HepG2 (cell line): ENCODE results near the gene EVL.

Source experiments
- CCDC6 ChIP-seq: sonication (generic); formaldehyde crosslinking; IDR thresholded peaks from 2 replicates; pipeline ENCODE4 v1.8.1; 2022; ENCODE audit warnings: mild to moderate bottlenecking, missing genetic modification reagents, moderate library complexity
- HDAC2 ChIP-seq: sonication (generic); formaldehyde crosslinking; IDR thresholded peaks from 2 replicates; pipeline ENCODE4 v1.4.0; 2020; ENCODE audit warnings: missing genetic modification reagents
- KAT8 ChIP-seq: IDR thresholded peaks from 2 replicates; pipeline ENCODE4 v1.6.1; 2016; ENCODE audit warnings: missing genetic modification reagents, missing compliant biosample characterization
- KDM5A ChIP-seq: fragments of 200-600 bp; sonication (generic); IDR thresholded peaks from 2 replicates; pipeline ENCODE4 v1.7.0; 2018; ENCODE audit warnings: antibody characterized with exemption, mild to moderate bottlenecking, low read length, borderline replicate concordance
- MYC ChIP-seq: sonication (generic); formaldehyde crosslinking; IDR thresholded peaks from 2 replicates; pipeline ENCODE4 v1.9.0; 2021; ENCODE audit warnings: missing genetic modification reagents, borderline replicate concordance
- PTBP1 ChIP-seq: fragments of 200-400 bp; formaldehyde crosslinking; IDR thresholded peaks from 2 replicates; pipeline ENCODE4 v1.6.1; 2018; ENCODE audit warnings: low read length, low read depth; ENCODE audit not compliant: poor library complexity, severe bottlenecking
- THAP11 ChIP-seq: IDR thresholded peaks from 2 replicates; pipeline ENCODE4 v1.6.1; 2016; ENCODE audit warnings: missing biosample characterization, missing genetic modification reagents
- ZNF101 ChIP-seq: sonication (generic); formaldehyde crosslinking; IDR thresholded peaks from 2 replicates; pipeline ENCODE4 v1.4.0; 2020; ENCODE audit warnings: mild to moderate bottlenecking, low read depth, missing genetic modification reagents, borderline replicate concordance
- ZNF317 ChIP-seq: sonication (generic); formaldehyde crosslinking; IDR thresholded peaks from 2 replicates; pipeline ENCODE4 v1.5.0; 2020; ENCODE audit warnings: mild to moderate bottlenecking, missing genetic modification reagents
- ZNF678 ChIP-seq: sonication (generic); formaldehyde crosslinking; IDR thresholded peaks from 2 replicates; pipeline ENCODE4 v1.4.0; 2020; ENCODE audit warnings: mild to moderate bottlenecking, missing genetic modification reagents
- TF ChIP-seq, protein P1 (sequence below): sonication (generic); formaldehyde crosslinking; IDR thresholded peaks from 2 replicates; pipeline ENCODE4 v1.5.0; 2020; ENCODE audit warnings: mild to moderate bottlenecking, missing genetic modification reagents, moderate library complexity
- TF ChIP-seq, protein P2 (sequence below): sonication (generic); formaldehyde crosslinking; IDR thresholded peaks from 2 replicates; pipeline ENCODE4 v1.9.0; 2021; ENCODE audit warnings: mild to moderate bottlenecking, missing genetic modification reagents

DNA sequence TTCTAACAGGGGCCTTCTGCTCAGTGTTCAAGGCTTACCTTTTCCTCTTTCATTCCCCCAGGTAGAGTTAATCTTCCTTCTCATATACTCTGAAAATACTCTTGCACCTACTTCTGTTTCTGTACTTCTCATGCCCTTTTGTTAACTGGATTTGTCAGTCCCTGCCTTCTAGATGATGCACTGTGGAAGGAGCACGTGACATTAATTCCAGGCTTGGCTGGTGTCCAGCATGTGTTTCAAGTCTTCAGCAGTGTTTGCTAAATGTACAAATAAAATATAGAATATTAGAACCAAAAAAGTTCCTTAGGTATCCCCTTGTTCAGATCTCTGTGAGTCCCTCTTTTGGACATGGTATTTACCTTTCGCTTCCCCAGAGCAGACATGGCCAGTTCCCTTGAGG is 27.9 kb upstream of the EVL start:
- TF ChIP-seq KDM5A = no peak
- TF ChIP-seq, protein P1, sequence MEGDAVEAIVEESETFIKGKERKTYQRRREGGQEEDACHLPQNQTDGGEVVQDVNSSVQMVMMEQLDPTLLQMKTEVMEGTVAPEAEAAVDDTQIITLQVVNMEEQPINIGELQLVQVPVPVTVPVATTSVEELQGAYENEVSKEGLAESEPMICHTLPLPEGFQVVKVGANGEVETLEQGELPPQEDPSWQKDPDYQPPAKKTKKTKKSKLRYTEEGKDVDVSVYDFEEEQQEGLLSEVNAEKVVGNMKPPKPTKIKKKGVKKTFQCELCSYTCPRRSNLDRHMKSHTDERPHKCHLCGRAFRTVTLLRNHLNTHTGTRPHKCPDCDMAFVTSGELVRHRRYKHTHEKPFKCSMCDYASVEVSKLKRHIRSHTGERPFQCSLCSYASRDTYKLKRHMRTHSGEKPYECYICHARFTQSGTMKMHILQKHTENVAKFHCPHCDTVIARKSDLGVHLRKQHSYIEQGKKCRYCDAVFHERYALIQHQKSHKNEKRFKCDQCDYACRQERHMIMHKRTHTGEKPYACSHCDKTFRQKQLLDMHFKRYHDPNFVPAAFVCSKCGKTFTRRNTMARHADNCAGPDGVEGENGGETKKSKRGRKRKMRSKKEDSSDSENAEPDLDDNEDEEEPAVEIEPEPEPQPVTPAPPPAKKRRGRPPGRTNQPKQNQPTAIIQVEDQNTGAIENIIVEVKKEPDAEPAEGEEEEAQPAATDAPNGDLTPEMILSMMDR (CRISPR knock-in tag) = no peak
- no peak for TF ChIP-seq ZNF317
- TF ChIP-seq KAT8 (CRISPR knock-in tag) = no peak
- TF ChIP-seq CCDC6 = no peak
- no peak for TF ChIP-seq ZNF678
- TF ChIP-seq, protein P2, sequence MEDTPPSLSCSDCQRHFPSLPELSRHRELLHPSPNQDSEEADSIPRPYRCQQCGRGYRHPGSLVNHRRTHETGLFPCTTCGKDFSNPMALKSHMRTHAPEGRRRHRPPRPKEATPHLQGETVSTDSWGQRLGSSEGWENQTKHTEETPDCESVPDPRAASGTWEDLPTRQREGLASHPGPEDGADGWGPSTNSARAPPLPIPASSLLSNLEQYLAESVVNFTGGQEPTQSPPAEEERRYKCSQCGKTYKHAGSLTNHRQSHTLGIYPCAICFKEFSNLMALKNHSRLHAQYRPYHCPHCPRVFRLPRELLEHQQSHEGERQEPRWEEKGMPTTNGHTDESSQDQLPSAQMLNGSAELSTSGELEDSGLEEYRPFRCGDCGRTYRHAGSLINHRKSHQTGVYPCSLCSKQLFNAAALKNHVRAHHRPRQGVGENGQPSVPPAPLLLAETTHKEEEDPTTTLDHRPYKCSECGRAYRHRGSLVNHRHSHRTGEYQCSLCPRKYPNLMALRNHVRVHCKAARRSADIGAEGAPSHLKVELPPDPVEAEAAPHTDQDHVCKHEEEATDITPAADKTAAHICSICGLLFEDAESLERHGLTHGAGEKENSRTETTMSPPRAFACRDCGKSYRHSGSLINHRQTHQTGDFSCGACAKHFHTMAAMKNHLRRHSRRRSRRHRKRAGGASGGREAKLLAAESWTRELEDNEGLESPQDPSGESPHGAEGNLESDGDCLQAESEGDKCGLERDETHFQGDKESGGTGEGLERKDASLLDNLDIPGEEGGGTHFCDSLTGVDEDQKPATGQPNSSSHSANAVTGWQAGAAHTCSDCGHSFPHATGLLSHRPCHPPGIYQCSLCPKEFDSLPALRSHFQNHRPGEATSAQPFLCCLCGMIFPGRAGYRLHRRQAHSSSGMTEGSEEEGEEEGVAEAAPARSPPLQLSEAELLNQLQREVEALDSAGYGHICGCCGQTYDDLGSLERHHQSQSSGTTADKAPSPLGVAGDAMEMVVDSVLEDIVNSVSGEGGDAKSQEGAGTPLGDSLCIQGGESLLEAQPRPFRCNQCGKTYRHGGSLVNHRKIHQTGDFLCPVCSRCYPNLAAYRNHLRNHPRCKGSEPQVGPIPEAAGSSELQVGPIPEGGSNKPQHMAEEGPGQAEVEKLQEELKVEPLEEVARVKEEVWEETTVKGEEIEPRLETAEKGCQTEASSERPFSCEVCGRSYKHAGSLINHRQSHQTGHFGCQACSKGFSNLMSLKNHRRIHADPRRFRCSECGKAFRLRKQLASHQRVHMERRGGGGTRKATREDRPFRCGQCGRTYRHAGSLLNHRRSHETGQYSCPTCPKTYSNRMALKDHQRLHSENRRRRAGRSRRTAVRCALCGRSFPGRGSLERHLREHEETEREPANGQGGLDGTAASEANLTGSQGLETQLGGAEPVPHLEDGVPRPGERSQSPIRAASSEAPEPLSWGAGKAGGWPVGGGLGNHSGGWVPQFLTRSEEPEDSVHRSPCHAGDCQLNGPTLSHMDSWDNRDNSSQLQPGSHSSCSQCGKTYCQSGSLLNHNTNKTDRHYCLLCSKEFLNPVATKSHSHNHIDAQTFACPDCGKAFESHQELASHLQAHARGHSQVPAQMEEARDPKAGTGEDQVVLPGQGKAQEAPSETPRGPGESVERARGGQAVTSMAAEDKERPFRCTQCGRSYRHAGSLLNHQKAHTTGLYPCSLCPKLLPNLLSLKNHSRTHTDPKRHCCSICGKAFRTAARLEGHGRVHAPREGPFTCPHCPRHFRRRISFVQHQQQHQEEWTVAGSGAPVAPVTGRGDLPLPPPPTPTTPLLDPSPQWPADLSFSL = no peak
- TF ChIP-seq HDAC2 (CRISPR knock-in tag) = no peak
- TF ChIP-seq ZNF101 = no peak
- no peak for TF ChIP-seq PTBP1
- TF ChIP-seq MYC = no peak
- TF ChIP-seq THAP11 (CRISPR knock-in tag) = no peak
